Measurements from ENCODE around the gene GNA12.
"Not testable (repeated sequence)": the region's sequence is repeated elsewhere in the genome, so short reads cannot be mapped to it uniquely, and the experiment has no call there.

GNA12 gene

DNA sequence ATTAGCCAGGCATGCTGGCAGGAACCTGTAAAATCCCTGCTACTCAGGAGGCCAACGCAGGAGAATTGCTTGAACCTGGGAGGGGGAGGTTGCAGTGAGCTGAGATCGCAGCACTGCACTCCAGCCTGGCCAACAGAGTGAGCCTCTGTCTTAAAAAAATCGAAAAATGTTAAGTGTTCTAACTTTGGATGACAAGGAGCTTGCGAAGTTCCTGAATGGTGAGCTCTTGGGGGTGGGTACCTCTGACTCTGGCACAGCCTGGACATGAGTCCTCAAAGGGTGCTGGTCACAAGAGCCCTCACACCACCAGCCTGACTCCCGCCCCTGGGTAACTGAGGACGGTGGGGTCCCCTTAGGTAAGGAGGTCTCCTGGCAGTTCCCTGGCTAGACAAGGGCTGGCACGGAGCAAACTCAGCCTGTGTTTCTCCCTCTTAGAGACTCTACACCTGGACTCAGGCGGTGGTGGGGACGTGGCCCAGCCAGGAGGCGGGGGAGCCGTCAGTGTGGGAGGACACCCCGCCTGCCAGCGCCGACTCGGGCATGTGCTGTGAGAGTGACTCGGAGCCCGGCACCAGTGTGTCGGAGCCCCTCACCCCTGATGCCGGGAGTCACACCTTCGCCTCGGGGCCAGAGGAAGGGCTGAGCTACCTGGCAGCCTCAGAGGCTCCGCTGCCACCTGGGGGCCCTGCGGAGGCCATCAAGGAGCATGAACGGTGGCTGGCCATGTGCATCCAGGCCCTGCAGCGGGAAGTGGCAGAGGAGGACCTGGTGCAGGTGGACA, 132.0 kb downstream of the GNA12 start:
- no peak overlapping the region for H3K4me3 ChIP-seq (ENCODE audit: low read length)
- DNase-seq (ENCODE audit: low read depth, low spot score): no peak

DNA sequence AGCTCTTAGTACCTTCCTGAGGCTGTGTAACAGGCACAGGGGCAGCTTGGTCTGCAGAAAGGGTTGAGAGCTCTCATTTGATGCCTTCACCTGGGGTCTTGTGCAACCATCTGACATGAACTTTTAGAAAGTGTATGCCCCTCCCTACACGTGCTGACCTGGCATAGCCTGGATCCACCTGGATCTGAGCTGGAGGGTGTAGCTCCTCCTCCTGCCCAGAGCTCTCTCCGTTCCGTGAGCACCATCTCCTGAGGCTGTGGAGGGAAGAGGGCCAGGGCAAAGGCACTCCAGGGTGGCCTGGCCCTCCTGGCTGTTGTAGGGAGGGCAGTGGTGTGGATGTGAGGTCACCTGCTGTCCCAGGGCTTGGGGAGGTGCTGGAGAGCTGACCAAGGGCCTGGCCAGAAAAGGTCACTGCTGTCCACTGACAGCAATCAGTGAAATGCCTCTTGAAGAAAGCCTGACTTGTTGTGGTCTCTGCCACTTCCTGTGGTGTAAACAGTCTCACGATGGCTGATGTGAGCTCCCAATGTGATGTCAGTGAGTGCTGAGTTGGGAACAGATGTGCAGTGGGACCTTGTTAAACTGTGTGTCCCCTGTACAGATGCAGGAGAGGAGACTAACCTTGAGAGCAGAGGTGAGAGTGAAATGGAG, 133.1 kb downstream of the GNA12 start:
- H3K4me3 ChIP-seq (ENCODE audit: low read length): no peak overlapping the region
- peak; percentile 83 for DNase-seq (ENCODE audit: low read depth, low spot score)

DNA sequence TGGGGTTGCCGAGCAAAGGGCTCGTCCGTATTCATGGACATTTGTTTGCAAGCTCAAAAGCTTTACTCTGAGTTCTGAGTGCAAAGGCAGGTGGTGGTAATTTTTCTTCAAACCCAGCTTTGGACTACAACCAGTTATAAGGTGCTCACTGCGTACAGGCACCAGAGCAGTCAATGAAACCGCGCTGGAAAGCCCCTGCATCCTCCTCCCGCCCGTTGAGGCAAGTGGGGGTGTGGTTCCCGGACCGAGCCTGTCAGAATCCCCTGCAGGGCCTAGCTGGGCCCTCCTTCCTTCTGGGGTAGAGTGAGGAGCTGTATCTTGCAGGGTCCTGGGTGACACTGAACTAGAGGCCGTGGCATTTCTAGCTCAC, 133.8 kb downstream of the GNA12 start:
- H3K4me3 ChIP-seq (ENCODE audit: low read length): peak overlapping the region; percentile 11
- no peak for DNase-seq (ENCODE audit: low read depth, low spot score)

DNA sequence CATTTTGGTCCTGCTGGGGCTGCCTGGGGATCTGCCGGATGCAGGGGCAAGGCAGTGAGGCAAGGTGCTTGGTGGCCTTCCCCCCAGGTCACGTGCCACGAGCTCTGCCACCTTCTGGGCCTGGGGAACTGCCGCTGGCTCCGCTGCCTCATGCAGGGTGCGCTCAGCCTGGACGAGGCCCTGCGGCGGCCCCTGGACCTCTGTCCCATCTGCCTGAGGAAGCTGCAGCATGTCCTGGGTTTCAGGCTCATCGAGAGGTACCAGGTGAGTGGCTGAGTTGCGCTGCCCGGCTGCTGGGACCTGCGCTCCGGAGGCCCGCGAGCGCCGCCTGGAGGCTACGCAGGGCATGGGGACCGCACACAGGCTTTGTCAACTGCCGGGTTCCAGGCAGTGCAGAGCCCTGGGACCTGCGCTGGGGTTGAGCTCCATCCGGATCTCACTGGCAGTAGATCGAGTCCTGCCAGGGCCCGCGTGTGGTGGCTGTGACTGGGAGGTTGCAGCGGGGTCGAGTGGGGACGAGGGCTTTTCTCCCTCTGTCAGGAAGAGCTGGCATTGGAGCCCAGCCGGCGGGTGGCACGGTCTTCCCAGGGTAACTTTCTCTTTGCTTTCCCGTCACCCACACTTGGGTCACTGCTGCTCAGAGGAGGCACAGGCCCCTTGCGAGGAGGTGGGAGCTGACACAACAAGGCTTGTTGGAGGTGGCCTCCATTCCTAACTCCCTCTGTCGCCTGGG, 134.4 kb downstream of the GNA12 start:
- DNase-seq (ENCODE audit: low read depth, low spot score): peak; percentile 69
- peak overlapping the region; percentile 15 for H3K4me3 ChIP-seq (ENCODE audit: low read length)

DNA sequence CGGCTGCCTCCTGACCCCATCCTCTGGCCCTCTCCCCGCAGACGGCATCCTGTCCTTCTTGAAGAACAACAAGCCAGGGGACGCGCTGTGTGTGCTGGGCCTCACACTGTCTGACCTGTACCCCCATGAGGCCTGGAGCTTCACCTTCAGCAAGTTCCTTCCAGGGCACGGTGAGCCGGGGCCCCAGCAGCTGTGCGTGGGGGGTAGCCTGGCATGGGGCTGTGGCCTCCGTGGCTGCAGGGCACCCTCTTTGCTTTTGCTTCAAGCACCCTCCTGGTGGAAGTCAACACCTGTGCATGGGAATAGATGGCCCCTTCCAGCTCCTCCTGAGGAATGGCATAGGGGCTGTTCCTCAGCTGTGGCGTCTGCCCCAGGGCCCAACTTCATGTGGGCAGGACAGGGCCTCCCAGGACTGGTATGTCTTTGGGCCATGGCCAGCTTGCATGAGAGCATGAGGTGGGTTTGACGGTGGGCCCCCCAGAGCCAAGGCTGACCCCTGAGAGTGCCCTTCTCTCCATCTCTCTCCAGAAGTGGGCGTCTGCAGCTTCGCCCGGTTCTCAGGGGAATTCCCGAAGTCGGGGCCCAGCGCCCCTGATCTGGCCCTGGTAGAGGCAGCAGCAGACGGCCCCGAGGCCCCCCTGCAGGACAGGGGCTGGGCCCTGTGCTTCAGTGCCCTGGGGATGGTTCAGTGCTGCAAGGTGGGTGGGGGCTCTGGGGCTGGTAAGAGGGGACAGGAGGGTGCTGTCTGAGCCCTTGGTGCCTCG, 135.4 kb downstream of the GNA12 start:
- no peak overlapping the region for H3K4me3 ChIP-seq (ENCODE audit: low read length)
- no peak for DNase-seq (ENCODE audit: low read depth, low spot score)

DNA sequence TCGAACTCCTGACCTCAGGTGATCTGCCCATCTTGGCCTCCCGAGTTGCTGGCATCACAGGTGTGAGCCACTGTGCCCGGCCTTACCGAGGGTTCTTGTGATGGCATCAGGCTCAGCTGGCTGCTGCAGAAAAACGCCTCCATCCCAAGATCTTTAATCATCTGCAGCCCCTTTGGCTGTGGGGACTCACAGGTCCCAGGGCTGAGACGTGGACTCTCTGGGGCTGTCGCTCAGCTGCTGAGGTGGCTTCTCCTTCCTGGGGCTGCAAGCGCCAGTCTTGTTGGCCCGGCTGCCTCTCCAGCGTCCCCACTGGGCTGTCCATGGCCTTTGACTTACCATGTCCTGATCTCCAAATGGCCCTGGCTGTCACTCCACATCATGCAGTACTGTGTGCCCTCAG, 136.1 kb downstream of the GNA12 start:
- DNase-seq (ENCODE audit: low read depth, low spot score): no peak

DNA sequence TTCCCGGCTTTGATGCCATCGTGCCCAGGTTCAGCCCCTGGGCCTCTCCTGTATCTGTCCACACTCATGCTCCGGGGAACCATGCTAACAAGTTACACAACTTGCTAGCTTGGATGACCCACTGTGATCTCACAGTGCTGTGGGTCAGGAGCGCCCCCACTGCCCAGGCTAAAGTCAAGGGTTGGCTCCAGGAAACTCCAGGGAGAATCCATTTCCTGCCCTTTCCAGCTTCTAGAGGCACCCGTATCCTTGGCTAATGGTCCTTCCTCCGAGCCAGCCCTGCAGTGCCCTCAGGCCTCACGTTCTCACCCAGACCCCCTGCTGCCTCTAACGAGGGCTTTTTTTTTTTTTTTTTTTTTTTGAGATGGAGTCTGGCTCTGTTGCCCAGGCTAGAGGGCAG, 136.6 kb downstream of the GNA12 start:
- H3K4me3 ChIP-seq (ENCODE audit: low read length): no peak overlapping the region
- no peak for DNase-seq (ENCODE audit: low read depth, low spot score)

More for the DNA sequence above, 136.1 kb downstream of the GNA12 start:
- no peak overlapping the region for H3K4me3 ChIP-seq (ENCODE audit: low read length)

DNA sequence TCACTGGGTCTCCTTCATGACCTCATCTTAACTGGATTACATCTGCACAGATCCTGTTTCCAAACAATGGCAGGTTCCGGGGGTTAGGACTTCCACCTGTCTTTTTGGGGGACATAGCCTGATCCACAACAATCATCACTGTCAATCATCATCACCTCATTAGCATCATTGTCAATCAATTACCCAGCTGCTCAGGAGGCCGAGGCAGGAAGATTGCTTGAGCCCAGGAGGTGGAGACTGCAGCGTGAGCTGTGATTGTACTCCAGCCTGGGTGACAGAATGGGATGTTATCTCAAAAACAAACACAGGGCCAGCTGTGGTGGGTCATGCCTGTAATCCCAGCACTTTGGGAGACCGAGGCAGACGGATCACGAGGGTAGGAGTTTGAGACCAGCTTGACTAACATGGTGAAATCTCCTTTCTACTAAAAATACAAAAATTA, 137.4 kb downstream of the GNA12 start:
- no peak for DNase-seq (ENCODE audit: low read depth, low spot score)
- H3K4me3 ChIP-seq (ENCODE audit: low read length): no peak overlapping the region

DNA sequence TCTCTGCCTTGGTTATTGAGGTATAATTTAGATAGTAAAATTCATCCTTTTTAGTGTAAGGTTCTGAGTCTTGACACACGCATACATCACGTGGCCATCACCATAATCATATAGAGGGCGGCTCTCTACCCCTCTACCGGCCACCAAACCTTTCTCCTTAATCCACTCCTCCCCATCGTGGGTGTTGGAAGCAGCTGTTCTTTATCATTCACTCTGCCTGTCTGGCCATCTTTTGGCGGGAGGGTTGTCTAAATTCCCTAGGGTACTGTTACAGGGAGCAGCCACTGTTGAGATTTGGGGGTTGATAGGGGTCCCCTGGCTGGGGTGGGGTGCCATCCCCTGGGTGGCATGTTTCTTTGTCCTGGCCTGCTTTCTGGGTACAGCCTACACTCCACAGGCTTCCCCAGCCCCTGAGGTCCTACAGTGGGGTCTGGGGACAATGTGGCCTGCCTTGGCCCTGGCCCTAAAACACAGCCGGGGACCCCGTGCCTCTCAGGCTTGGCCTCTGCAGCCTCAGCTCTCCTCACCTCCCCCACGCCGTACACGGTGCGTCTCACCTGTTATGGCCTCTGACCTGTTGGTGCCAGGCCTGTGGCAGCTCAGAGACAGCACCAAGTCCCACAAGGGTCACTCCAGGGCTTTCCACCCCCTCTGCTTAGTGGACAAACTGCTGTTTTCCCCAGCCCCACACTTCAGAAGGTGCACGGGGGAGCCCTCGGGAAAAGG, 138.6 kb downstream of the GNA12 start:
- no peak for DNase-seq (ENCODE audit: low read depth, low spot score)
- H3K4me3 ChIP-seq (ENCODE audit: low read length): no peak overlapping the region

DNA sequence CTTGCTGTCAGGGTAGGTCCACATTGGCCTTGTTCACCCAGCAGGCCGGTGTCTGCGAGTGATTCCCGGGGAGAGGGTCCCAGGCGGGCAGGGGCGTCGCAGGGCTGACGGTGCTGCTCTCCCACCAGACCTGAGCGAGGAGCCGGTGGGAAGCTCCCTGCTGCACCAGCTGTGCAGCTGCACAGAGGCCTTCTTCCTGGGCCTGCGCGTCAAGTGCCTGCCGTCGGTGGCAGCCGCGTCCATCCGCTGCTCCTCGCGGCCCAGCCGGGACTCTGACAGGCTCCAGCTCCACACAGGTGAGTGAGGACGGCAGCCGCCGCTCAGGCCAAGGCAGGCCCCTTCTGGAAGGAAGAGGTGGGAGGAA, 141.5 kb downstream of the GNA12 start:
- H3K4me3 ChIP-seq (ENCODE audit: low read length): no peak overlapping the region
- DNase-seq (ENCODE audit: low read depth, low spot score): no peak

DNA sequence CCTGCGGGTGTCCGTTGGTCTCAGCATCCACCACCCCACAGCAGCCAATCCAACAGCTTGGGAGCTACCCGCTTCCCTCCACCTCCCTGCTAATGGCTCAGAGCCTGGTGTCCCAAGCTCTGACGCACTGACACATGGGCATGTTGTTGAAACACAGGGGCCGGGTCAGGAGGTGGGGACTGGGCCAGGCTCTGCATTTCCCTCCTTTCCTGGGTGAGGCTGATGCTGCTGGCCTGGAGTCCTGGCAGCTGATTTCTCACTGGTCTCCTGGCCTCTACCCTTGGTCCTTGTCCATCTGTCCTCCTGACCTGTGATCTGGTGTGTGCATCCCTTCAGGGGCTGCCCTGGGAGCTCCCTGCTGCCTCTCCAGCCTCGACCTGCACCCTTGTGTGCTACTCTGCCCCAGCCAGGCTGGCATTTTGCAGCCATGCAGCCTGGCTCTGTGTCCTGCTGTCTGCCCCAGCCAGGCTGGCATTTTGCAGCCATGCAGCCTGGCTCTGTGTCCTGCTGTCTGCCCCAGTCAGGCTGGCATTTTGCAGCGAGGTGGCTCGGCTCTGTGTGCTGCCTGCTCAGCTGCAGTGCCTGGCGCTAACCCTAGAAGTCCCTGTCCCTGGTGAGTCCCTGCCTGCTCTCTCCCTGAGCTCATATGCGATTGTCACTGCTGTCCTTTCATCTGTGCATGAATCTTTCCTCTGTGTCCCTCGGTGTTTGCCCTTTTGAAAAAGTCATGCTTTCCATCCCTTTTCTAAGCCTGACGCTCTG, 142.1 kb downstream of the GNA12 start:
- no peak for DNase-seq (ENCODE audit: low read depth, low spot score)
- no peak overlapping the region for H3K4me3 ChIP-seq (ENCODE audit: low read length)

DNA sequence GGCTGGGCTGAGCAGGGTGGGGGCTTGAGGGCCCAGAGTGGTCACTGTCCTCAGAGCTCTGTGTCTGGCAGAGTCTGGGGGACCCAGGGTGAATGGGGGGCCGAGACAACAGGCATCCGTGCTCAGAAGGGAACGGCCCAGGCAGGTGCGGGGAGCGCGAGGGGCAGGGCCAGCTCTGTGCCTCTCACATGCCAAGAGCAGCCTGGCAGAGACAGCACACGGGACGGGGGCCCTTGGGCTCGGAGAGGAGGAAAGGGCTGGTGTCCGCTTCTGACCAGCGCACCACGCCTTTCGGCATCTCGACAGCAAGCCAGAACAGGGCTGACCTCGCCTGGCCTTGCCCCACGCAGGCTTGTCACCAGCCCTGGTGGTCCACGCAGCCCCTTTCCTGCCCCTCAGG, 142.7 kb downstream of the GNA12 start:
- no peak for DNase-seq (ENCODE audit: low read depth, low spot score)
- no peak overlapping the region for H3K4me3 ChIP-seq (ENCODE audit: low read length)

DNA sequence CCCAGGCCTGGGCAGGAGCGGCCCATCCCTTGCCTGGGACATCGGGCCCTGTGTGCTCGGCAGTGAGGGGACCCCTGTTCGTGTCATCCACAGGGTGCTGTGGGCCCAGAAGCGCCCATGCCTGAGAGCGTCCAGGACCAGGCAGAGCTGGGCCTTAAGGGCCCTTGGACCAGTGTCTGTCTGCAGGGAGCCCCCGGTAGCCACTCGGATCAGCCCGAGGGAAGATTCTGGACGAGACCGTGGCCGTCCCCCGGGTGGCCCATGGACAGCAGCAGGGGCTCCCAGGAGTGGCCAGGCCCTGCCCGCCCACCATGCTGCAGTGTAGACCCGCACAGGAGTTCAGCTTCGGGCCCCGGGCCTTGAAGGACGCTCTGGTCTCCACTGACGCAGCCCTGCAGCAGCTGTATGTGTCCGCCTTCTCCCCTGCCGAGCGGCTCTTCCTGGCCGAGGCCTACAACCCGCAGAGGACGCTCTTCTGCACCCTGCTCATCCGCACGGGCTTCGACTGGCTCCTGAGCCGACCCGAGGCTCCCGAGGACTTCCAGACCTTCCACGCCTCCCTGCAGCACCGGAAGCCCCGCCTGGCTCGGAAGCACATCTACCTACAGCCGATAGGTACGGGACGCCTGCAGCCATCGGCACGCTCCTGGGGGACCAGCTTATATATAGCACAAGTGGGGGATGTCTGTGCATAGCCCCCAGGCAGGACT, 143.8 kb downstream of the GNA12 start:
- H3K4me3 ChIP-seq (ENCODE audit: low read length): no peak overlapping the region
- DNase-seq (ENCODE audit: low read depth, low spot score): no peak

DNA sequence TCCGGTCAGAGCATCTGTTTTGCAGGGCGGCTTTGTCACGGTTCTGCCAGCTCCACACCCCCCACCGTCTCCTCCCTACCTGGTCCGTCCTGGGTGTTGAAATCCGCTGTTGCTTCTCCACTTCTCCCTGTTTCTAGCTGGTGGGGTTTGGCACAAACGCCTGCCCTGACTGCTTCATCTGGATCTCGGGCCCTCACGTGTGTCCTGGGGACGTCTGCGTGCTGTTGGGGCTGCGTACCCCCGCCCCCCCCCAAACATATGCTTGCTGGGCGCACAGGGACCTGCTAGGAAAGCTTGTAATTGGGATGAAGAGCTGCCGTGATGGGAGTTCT, 144.9 kb downstream of the GNA12 start:
- no peak for DNase-seq (ENCODE audit: low read depth, low spot score)
- peak overlapping the region; percentile 33 for H3K4me3 ChIP-seq (ENCODE audit: low read length)

DNA sequence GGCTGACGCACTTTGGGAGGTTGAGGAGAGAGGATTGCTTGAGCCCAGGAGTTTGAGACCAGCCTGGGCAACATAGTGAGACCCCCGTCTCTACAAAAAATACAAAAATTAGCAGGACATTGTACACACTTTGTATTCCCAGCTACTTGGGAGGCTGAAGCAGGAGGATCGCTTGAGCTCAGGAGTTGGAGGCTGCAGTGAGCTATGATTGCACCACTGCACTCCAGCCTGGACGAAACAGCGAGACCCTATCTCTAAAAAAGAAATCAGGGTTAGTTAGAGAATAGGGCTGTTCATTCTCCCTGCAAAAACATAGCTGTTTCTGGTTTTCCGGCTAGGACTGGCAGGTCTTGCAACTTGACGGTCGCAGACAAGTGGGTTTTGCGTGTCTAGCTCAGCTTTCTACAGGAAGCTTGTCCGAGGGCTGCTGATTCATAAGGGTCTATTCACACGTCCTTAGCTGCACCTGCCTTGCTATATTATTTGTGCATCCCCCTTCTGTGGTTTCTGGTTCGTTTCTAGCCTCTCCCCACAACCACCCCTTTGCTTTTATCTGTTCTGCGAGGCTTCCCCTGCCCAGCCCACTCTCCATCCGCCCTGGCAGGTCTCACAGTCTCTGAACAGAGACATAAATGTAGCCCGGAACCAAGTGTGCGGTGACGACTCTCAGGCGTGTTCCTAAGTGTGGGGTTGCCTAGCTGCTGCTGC, 145.4 kb downstream of the GNA12 start:
- peak; percentile 96 for DNase-seq (ENCODE audit: low read depth, low spot score)
- H3K4me3 ChIP-seq (ENCODE audit: low read length): peak overlapping the region; percentile 33

DNA sequence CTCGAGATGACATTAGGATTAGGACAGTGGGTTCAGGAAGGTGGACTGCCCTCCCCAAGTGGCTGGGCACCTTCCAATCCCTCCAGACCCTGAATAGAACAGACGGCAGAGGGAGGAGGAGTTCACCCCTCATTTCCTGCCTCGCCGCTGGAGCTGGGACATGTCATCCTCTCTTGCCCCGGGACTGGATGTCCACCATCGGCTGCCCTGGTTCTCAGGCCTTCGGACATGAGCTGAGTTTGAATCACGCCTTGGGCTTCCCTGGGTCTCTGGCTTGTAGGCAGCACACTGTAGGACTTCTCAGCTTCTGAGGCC, 150.0 kb downstream of the GNA12 start:
- DNase-seq (ENCODE audit: low read depth, low spot score); H3K4me3 ChIP-seq (ENCODE audit: low read length): not testable (repeated sequence)

DNA sequence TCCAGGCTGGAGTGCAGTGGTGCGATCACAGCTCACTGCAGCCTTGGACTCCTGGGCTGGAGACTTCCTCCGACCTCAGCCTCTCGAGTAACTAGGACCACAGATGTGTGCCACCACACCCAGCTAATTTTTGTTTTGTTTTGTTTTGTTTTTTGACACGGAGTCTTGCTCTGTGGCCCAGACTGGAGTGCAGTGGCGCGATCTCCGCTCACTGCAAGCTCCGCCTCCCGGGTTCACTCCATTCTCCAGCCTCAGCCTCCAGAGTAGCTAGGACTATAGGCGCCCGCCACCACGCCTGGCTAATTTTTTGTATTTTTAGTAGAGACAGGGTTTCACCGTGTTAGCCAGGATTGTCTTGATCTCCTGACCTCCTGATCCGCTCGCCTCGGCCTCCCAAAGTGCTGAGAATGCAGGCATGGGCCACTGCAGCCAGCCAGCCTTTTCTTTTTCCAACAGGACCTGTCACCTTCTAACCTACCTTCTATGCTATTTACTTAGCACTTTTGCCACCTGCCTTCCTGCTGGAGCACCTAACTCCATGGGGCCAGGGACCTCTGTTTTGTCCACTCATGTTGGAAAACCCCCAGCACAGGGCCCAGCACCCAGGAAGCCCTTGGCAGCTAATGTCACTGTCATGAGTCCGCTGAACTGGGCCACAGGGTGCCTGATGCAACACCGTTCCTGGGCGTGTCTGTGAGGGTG, 150.5 kb downstream of the GNA12 start:
- DNase-seq (ENCODE audit: low read depth, low spot score); H3K4me3 ChIP-seq (ENCODE audit: low read length): not testable (repeated sequence)

Data from Jurkat, Clone E6-1 (cell line).